Right forelimb (tissue), 1 donor: Measurements from ENCODE around the gene COL23A1.
A peak's percentile ranks its signal among the peaks of the same experiment; 100 is the strongest.

Experiments used
- DNase-seq: peaks from one replicate; pipeline ENCODE4 v3.0.0-alpha.2; 2018

COL23A1 gene

DNA sequence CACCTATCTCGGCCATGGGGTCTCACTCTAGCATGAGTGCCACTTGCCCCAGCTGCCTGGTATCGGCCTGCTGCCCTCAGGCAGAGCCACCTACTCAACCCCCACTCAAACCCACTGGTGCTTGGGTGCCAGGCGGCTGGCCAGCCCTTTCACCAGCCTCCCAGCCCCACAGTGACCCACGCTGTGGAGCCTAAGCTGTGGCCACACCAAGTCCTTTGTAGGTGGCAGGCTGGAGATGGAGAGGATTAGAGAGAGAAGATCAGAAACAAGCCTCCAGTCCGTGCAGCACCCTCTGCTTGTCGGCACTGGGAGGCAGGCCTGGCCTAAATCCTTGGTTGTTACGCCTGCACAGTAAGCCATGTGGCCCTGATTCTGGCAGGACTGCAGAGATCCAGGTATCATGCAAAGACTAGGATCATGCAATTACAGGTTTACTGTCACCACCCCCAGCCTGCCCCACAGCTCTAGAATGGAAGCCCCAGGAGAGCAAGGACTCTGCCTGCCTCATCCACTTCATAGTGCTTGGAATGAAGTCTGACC lies 171.7 kb downstream of the COL23A1 start:
- DNase-seq, result no peak

DNA sequence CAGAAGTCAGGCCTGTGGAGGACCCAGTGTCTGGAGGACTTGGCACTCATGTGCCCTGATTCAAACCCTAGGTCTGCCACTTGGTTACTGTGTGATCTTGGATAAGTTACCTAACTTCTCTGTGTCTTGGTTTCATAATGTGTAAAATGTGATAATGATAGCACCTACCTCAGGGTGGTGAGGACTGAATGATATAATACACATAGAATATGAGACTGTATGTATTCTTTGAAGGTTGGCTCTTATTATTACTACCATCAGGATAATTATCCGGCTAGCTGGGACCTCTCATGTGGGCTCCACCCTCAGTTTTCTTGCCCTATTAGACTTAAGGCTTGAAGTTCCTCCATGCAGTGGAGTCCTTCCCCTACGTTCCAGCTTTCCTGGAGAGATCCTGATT lies 172.2 kb downstream of the COL23A1 start:
- DNase-seq, result no peak

DNA sequence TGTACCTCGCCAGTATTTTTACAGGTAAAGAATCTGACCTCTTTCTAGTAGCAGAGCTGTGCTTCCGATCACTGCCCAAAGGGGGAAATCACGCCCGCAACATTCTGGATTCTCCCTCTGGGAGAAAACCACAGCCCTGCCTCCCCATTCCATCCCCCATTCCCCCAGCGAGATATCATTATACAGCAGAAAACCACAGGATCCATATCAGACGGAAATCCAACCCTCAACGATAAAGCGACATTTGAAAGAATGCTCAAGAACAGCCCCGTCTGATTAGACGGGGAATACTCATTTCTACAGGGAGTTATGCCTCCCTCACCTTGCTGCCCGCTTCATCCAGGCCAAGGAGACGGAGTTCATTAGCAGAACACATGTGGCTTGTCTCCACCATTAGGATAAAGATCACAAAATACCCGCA lies 172.8 kb downstream of the COL23A1 start:
- DNase-seq, result peak; percentile 32

DNA sequence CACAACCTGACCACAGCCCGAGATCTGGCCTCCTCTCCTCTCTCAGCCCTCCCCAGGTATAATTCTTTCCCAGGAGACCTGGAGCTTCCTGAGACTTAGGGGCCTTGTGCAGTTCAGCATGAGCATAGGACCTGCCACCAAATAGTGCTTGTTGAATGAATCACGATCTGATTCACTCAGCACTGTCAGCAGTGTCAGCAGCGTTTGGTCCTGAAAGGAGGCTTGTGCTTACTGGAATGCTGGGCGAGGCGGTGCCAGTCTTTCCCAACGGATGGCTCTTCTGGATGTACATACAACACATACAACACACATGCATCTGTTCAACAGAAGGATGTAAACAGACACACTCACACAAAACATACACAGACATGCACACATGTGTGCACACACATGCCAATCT lies 173.3 kb downstream of the COL23A1 start:
- peak; percentile 34 for DNase-seq

DNA sequence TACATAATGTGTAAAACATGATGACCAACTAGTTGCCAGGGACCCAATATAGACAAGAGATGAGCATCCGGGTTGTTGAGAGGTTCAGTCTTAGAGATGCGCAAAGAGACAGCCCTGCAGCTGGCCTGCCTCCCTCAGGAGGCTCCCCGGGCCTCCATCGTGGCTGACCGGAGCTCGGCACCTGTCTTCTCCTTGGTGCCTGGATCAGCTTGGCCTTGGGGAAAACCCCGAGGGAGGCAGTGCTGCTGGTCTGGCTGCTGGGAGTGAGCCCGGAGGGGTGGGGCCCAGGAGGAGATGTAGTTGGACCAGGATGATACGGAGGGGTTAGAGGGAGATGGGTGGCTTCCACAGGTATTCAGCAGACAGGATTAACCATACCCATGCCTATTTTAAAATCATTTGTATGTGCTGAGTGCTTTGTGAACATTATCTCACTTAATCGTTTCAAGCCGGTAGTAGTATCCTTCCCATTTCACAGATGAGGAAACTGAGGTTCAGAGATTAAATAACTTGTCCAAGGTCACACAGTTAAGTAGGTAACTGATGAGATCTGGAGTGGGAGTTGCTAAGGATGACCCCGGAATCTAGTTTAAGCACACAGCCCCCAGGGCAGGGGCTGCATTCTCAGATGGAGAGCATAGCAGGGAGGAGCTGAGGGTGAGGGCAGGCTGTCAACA lies 173.8 kb downstream of the COL23A1 start:
- DNase-seq, result no peak

DNA sequence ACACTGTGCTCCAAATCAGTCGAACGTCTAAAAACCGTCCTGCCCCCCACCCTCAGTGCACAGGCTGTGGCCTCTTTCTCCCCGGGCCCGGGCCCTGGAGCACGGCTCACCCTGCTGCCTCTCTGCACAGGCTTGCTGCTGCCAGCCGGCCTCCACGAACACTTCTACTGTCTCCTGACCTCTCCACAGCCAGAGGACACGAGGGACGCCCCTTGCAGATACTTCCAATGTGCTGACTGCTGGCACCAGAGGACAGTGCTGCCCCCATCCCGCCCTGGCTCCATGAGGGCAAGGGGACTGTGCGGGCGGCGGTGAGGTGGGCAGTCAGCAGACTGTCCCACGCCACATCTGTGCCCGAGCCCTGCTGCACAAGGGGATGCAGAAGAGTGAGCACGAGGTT lies 174.8 kb downstream of the COL23A1 start:
- DNase-seq, result no peak

DNA sequence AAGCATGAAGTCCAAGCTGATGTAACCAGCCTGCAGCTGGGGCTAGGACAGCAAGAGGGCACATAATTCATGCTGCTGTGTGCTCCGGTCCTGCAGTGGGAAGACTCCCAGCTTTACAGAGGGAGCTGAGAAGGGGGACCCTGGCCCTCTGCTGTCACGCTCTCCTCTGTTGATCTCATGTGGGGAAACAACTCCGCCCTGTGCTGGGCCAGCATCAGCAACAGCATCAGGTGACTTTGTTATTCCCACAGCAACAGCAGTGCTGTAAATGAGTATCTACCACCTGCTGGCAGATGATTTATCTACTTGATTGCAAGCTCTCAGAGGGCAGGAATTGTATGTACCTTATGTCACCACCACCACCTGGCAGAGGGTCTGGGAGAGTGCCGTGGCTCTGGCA lies 176.2 kb downstream of the COL23A1 start:
- DNase-seq, result no peak

DNA sequence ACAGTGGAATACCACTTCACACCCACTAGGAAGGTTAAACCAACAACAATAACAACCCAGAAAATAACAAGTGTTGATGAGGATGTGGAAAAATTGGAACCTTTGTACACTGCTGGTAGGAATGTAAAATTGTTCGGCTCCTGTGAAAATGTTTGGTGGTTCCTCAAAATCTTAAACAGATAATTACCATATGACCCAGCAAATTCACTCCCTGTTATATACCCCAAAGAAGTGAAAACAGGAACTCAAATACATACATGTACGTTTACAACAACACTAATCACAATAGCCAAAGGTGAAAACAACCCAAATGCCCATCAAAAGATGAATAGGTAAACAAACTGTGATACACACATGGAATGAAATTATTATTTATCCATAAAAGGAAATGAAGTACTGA lies 179.1 kb downstream of the COL23A1 start:
- no peak for DNase-seq

DNA sequence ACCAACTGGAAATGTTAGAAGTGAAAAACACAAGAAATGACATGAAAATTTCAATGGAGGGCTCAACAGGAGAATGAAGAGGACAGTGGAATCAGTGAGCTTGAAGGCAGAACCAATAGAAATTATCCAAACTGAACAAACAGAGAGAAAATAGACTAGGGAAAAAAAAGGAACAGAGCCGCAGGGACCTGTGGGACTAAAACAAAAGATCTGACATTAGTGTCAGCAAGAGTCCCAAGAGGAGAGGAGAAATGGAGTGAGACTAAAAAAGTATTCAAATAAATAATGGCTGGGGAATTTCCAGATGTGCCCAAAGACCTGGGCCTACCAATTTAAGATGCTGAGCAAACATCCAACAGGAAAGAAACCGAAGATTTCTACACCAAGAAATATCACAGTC lies 182.5 kb downstream of the COL23A1 start:
- no peak for DNase-seq

DNA sequence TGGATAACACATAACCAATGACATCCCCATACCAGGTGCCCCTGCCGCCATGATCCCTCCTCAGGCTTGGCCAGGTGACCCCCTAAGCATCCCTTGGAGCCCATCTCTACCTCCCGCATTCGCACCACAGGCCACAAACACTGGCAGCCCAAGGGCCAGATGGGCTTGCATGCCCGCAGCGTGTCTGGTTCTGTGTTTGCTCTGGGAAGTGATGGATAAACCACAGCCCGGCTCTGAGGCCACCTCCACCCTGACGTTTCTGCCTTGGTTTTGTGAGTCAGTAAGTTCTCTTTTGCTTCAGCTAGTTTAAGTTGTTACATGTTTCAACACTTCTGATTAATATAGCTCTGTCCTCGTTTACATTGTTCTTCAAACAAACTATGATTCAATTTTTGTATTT lies 185.2 kb downstream of the COL23A1 start:
- DNase-seq, result peak; percentile 39

DNA sequence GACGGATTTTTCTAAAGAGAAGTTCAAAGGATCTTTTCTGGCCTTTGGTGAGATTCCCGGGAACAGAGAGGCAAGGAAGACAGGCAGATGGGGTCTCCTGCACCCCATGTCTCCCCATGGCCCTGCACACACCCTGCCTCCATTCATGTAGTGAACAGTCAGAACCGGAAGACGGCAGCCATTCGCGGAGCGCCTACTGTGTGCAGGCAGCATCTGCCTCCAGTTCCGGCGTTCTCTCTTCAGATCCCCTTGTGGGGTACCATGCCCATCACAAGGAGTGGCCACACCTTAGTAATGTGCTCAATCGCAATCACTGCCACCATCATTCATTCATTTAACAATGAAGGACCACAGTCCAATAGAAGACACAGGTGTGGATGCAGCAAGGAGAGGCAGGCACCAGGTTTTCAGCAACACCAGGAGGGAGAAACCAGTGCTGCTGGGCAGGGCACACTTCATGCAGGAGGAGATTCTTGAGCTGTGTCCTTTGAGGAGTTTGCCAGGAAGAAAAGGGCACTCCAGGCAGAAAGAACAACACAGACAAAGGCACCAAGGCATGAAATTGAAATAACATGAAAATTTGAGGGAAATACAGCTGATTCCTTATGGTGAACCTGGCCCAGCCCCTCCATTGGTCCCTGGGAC lies 186.1 kb downstream of the COL23A1 start:
- DNase-seq, result no peak

DNA sequence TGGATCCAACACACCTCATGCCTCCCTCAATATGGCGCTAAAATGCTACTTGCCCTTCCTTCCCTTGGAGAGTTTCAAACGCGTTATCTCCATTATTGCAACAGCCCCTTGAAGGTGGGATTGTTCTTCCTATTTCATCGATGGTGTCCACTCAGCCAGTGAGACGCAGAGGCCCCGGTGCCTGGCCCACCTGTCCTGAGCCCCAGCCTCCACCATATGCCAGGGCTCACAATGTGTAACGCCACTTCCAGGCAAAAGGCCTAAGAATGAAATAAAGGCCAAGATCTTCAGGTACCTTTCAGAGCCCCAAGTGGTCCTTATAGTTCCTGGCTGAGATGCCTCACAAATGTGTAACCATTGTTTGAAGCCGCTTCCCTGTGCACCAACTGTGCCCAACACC lies 186.8 kb downstream of the COL23A1 start:
- DNase-seq, result no peak

DNA sequence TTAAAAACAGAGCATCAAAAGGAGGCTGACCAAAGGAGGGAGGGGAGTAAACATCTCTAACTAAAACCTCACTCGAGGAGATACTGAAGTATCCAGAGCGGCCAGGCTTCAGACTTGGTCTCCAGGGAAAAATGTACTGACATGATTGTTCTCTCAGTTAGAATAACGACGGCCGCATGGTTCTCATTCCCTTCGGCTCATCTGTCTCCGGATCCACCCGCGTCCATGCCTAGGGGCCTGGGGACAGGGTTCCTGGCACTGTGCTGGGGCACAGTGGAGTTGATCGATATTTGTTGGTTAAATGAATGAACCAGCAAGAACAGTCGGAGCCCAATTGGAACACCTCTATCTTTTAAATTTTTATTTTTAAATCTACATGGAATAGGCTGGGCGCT lies 190.5 kb downstream of the COL23A1 start:
- peak; percentile 24 for DNase-seq

DNA sequence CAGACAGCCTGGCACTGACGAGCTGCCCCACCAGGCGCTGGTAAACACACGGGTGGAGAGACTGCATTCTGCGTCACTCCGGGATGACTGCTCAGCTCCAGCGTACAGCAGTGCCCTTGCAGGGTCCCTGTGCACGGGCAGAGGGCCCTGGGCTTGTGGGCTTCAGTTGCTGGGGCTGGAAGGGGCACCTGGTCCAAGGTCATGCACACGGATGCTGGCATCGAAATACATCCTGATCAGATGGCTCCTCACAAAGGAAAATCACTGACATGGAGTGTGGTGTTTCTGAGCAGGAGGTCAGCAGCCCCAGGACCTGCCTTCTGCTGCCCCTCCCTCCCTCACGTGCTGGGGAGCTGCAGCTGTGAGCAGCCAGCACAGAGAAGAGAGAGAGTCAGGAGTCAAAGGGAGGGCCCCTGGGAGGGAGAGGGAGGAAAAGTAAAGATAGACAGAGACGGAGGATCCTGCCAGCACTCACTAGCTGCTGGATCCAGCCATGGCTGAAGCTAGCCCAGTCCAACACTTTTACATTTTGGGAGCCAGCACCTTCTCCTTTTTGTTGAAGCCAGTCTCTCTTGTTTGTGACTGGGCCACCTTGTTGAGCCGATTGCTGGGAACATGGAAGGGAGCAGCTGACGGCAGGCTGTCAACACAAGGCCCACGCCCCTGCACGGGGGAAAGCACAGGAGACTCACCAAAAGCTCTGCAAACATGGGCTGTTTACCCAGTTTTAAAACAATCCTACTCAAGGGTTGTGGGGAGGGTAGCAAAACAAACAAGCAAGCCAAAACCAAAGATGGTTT lies 191.1 kb downstream of the COL23A1 start:
- peak; percentile 44 for DNase-seq

DNA sequence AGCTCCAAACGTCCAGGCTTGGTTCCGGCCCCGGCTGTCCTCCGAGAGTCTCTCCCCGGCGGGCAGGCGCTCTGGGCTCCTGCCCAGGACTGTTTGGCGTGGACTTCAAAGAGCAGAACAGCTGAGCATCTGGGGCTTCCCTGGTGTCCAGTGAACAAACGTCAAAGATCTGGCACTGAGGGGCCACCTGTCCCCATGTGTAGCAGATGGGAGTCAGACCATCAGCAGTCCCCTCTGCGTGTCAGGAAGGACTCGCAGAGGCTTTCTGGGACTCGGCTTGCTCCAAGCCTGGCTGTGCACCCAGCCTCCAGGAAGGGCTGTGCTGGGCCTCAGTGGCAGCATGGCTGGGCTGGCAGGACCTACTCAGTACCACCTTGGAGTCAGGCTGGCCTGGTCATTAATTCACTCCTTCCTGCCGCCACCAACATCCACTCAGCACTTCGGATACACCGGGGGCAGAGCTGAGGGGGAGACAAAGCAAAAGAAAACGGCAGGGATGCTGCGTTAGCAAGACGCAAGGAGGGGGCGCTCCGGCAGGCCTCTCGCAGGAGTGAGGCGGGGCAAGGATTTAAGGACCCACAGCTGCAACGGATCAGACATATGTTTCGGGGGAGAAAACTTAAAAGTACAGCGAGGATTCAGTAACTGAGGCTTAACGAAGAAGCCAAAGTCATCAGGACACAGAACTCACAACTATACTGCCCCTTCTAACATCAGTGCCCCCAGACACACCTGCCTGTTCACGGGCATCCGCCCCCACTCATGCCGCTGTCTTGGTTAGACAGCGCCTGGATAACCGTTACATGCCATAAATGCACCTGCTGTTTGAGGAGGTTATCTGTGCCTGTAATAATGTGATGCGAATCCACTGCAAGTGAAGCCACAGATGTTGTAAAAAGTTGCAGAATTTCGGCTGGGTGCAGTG lies 193.1 kb downstream of the COL23A1 start:
- DNase-seq, result peak; percentile 64

DNA sequence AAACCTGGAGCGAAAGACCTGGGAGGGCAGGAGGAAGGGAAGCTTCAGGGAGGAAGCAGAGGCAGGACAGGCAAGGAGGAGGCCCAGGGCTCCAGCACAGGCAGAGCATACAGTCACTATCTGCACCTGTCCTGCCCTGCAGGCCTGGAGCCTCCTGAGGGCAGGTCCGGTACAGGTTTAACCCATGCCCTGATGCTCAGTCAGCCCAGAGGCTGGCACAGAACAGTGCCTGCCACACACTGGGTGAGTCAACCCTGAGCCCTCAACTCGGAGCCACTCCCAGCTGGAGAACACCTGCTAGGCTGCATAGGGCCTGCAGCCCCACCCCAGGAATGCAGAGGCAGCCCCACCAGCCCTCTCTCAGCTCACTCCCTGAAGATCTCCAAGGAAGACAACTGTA lies 196.1 kb downstream of the COL23A1 start:
- DNase-seq, result no peak

DNA sequence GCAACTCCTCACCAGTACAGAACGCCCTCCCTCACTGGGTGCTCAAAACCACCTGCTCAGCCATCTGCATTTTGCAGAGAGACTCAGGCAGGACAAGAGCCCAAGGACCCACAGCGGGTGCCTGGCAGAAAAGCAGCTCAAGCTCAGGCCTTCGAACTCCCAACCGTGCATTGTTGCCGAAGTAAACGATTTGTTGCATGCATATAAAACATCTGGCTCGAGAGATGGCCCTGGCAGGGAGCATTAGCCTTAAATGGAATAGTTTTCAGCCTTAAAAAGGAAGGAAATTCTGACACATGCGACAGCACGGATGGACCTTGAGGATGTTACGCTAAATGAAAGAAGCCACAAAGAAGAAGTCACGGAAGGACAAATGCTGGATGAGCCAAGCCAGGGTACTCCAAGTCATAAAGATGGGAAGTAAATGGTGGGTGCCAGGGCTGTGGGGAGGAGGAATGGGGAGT lies 197.2 kb downstream of the COL23A1 start:
- no peak for DNase-seq

DNA sequence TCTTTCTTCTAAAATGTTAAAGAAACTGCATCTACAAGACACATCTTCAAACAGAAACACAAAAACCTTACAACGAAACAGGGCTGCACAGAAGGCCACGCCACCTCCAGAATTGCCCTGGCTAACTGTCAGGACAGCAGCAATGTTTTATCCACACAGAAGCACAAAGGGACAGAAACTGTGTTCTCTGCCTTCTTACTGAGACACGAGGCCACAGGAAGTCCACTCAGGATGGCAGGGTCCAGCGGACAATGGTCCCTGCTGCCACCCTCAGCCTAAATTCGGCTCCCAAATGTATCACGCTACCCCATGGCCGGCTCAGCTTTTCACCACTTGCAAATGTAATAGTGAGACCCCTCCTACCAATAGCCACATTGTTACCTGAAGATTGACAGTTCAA lies 197.8 kb downstream of the COL23A1 start:
- no peak for DNase-seq

DNA sequence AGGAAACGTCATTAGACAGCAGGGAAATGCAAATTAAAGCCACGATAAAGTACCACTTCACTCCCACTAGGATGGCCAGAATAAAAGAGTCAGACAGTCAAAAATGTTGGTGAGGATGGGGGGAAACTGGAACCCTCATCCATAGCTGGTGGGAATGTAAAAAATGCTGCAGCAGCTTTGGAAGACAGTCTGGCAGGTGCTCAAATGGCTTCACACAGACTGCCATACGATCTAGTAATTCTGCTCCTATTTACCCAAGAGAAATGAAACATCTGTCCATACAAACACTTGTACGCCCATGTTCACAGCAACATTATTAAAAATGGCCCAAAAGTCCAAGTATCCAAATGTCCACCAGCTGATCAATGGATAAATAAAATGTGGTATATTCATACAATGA lies 198.7 kb downstream of the COL23A1 start:
- no peak for DNase-seq

DNA sequence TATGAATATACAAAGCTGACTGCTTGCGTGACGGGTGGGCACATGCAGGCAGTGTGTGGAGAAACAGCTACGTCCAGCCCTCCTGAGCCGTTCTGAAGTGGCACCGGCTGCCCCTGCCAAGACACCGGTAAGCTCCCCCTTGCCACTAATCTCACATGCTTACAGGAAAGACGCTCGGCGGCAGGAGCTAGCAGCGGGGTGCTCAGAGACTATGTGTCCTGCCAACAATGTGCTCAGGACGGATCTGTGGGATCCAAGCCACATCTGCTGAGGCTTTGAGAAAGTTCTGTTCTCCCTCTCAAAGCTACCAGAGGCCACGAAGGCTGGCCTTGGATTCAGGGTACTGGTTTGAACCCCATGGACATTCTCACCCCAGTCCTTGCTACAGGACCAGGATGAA lies 200.4 kb downstream of the COL23A1 start:
- no peak for DNase-seq

DNA sequence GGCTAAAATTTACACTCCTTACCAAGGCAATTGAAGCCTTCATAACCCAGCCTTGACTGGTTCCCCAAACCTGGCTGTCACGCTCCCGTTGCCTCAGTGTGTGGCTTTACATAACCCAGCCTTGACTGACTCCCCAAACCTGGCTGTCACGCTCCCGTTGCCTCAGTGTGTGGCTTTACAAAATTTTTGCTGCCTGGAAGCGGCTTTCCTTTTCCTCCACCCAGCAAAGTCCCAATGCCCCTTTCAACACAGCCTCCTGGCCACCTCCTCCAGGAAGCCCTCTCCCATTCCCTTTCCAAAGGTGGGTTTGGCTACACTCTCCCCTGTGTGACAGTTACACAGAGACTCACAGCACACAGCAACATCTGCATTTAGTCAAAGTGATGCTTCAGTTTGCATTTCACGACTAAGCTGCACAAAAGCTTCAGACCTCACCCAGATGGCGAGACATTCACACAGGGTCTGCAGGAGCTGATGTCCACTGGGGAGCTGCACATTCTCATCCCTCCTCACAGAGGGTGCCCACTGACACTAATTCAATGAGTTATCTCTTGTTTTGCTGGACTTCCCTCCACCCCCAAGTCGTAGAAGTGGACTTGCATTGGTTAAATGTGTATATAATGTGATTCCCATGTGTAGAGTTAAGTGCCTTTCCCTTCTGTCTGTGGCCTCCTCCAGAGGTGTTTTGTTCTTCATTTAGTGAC lies 201.0 kb downstream of the COL23A1 start:
- DNase-seq, result no peak
